GM23338 (cell line): ENCODE measurements around the gene MYO1E. TPM values are rescaled to one million over a fixed set of nuclear protein-coding genes. Genes with fewer than 3 reads are reported as not detected.

Experiments used
- ATAC-seq: fragments of 200-7000 bp; cut with Tn5 transposase; 3 replicates; pipeline ENCODE4 v1.9.1; 2020
- DNase-seq: peaks from one replicate; pipeline ENCODE4 v3.0.0-alpha.2; 2015; ENCODE audit warnings: low spot score
- H2AFZ ChIP-seq: fragments of 200-600 bp; sonication (generic); 2 replicates; pipeline ENCODE4 v1.8.0; 2016; ENCODE audit warnings: antibody characterized with exemption, mild to moderate bottlenecking, moderate library complexity
- H3F3A ChIP-seq: fragments of 200-600 bp; sonication (generic); replicated peaks from 2 replicates; pipeline ENCODE4 v1.8.0; 2017; ENCODE audit warnings: antibody characterized with exemption, mixed run types, low read depth
- H3K27ac ChIP-seq: fragments of 200-600 bp; sonication (generic); 2 replicates; pipeline ENCODE4 v1.6.1; 2016; ENCODE audit warnings: low read depth
- H3K27me3 ChIP-seq: fragments of 200-600 bp; sonication (generic); 2 replicates; pipeline ENCODE4 v1.8.0; 2016; ENCODE audit warnings: mild to moderate bottlenecking, mixed run types, moderate library complexity; ENCODE audit not compliant: insufficient read depth
- H3K36me3 ChIP-seq: fragments of 200-600 bp; sonication (generic); 2 replicates; pipeline ENCODE4 v1.8.0; 2016; ENCODE audit warnings: mild to moderate bottlenecking; ENCODE audit not compliant: insufficient read depth
- H3K4me1 ChIP-seq: fragments of 200-600 bp; sonication (generic); 2 replicates; pipeline ENCODE4 v1.8.0; 2016; ENCODE audit warnings: mild to moderate bottlenecking, moderate library complexity; ENCODE audit not compliant: insufficient read depth
- H3K4me2 ChIP-seq: fragments of 200-600 bp; sonication (generic); 2 replicates; pipeline ENCODE4 v1.7.1; 2017; ENCODE audit warnings: mixed run types
- H3K4me3 ChIP-seq: fragments of 200-600 bp; sonication (generic); 2 replicates; pipeline ENCODE4 v1.6.1; 2016; ENCODE audit warnings: mixed run types
- H3K79me2 ChIP-seq: fragments of 200-600 bp; sonication (generic); replicated peaks from 2 replicates; pipeline ENCODE4 v1.8.0; 2017; ENCODE audit warnings: mild to moderate bottlenecking; ENCODE audit not compliant: insufficient read depth
- H3K9me2 ChIP-seq: fragments of 200-600 bp; sonication (generic); 2 replicates; pipeline ENCODE4 v1.8.0; 2017; ENCODE audit not compliant: insufficient read depth
- H4K20me1 ChIP-seq: fragments of 200-600 bp; sonication (generic); replicated peaks from 2 replicates; pipeline ENCODE4 v1.8.0; 2017; ENCODE audit warnings: mild to moderate bottlenecking; ENCODE audit not compliant: insufficient read depth
- H3K27ac Mint-ChIP-seq: 2 replicates; pipeline ENCODE4 v1.8.0; 2020; ENCODE audit warnings: inconsistent platforms, mild to moderate bottlenecking, moderate library complexity, mixed read lengths
- H3K27me3 Mint-ChIP-seq: 3 replicates; pipeline ENCODE4 v1.8.0; 2022; ENCODE audit warnings: low read depth, mild to moderate bottlenecking, moderate library complexity, mixed read lengths, inconsistent platforms; ENCODE audit not compliant: insufficient read depth, poor library complexity
- H3K36me3 Mint-ChIP-seq: 3 replicates; pipeline ENCODE4 v1.8.0; 2021; ENCODE audit warnings: low read depth, mild to moderate bottlenecking, inconsistent platforms, moderate library complexity, mixed read lengths
- H3K4me1 Mint-ChIP-seq: 3 replicates; pipeline ENCODE4 v1.8.0; 2020; ENCODE audit warnings: mild to moderate bottlenecking, inconsistent platforms, mixed read lengths
- H3K4me3 Mint-ChIP-seq: 3 replicates; pipeline ENCODE4 v1.8.0; 2021; ENCODE audit warnings: moderate library complexity, mild to moderate bottlenecking, inconsistent platforms, mixed read lengths
- H3K9me3 Mint-ChIP-seq: 3 replicates; pipeline ENCODE4 v1.8.0; 2020; ENCODE audit warnings: moderate library complexity, mild to moderate bottlenecking, inconsistent platforms, mixed read lengths
- EZH2 ChIP-seq: fragments of 200-600 bp; sonication (generic); IDR thresholded peaks from one replicate; pipeline ENCODE4 v1.8.0; 2017; ENCODE audit warnings: antibody characterized with exemption, mild to moderate bottlenecking, low read depth; ENCODE audit not compliant: unreplicated experiment
- EZH2phosphoT487 ChIP-seq: fragments of 200-600 bp; sonication (generic); IDR thresholded peaks from one replicate; pipeline ENCODE4 v1.8.1; 2018; ENCODE audit warnings: antibody characterized with exemption; ENCODE audit not compliant: unreplicated experiment
- NANOG ChIP-seq: IDR thresholded peaks from 2 replicates; pipeline ENCODE4 v1.6.1; 2016; ENCODE audit warnings: antibody characterized with exemption, borderline replicate concordance
- POLR2AphosphoS5 ChIP-seq: IDR thresholded peaks from 2 replicates; pipeline ENCODE4 v1.6.1; 2016; ENCODE audit warnings: antibody characterized with exemption, low read depth
- ZNF114 ChIP-seq: fragments of 250-450 bp; sonication (Bioruptor Pico); IDR thresholded peaks from 2 replicates; pipeline ENCODE4 v1.5.0; 2020; ENCODE audit warnings: mild to moderate bottlenecking, moderate library complexity
- polyA plus RNA-seq: library from polyadenylated mRNA; unstranded; fragments of >200 nt; fragmentation: Nextera tagmentation; extraction: Ambion mirVana; gene quantifications from 2 replicates; pipeline ENCODE4 v1.2.1, GENCODE V29; 2016
- total RNA-seq: library from RNA; depleted of rRNA; stranded (reverse); fragments of >200 nt; shearing (Covaris generic); gene quantifications from 2 replicates; pipeline ENCODE4 v1.2.3, GENCODE V29; 2014
- TF ChIP-seq, protein P1 (sequence below): fragments of 250-450 bp; sonication (Bioruptor Pico); IDR thresholded peaks from 2 replicates; pipeline ENCODE4 v1.5.0; 2020; ENCODE audit warnings: mild to moderate bottlenecking, moderate library complexity
- TF ChIP-seq, protein P2 (sequence below), 2 experiments: fragments of 200-600 bp in 1 of 2; sonication (generic) in 1 of 2; conservative IDR thresholded peaks; 2 replicates each; pipeline versions ENCODE4 v1.5.1 to v1.6.1; 2016 to 2017; ENCODE audit warnings: antibody characterized with exemption in 2 of 2, low read depth in 2 of 2, mild to moderate bottlenecking in 2 of 2, moderate library complexity in 1 of 2
- TF ChIP-seq, protein P3 (sequence below): IDR thresholded peaks from one replicate; pipeline ENCODE4 v1.6.1; 2018; ENCODE audit warnings: antibody characterized with exemption; ENCODE audit not compliant: unreplicated experiment
- TF ChIP-seq, protein P4 (sequence below): IDR thresholded peaks from 2 replicates; pipeline ENCODE4 v1.6.1; 2016; ENCODE audit warnings: antibody characterized with exemption

Gene MYO1E
- total and polyA plus RNA-seq, 2 experiments from 2014 or later = 68.3 to 131 TPM

DNA sequence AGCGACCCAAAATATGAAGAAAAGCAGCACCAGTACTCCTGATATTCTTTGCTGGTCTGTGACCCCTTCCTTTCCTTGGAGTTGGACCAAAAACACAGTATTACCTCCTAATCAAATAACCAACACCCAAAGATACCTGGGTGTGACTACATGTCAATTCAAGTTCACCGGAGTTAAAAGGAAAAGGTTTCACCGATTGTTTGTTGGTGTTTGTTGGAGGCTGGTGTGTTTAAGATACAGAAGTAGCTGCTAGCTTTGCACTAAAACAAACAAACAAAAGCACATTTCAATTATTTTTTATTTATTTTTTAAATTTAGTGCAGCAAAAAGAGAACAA, 81.5 kb downstream of the MYO1E start (continued):
- TF ChIP-seq, protein P1, sequence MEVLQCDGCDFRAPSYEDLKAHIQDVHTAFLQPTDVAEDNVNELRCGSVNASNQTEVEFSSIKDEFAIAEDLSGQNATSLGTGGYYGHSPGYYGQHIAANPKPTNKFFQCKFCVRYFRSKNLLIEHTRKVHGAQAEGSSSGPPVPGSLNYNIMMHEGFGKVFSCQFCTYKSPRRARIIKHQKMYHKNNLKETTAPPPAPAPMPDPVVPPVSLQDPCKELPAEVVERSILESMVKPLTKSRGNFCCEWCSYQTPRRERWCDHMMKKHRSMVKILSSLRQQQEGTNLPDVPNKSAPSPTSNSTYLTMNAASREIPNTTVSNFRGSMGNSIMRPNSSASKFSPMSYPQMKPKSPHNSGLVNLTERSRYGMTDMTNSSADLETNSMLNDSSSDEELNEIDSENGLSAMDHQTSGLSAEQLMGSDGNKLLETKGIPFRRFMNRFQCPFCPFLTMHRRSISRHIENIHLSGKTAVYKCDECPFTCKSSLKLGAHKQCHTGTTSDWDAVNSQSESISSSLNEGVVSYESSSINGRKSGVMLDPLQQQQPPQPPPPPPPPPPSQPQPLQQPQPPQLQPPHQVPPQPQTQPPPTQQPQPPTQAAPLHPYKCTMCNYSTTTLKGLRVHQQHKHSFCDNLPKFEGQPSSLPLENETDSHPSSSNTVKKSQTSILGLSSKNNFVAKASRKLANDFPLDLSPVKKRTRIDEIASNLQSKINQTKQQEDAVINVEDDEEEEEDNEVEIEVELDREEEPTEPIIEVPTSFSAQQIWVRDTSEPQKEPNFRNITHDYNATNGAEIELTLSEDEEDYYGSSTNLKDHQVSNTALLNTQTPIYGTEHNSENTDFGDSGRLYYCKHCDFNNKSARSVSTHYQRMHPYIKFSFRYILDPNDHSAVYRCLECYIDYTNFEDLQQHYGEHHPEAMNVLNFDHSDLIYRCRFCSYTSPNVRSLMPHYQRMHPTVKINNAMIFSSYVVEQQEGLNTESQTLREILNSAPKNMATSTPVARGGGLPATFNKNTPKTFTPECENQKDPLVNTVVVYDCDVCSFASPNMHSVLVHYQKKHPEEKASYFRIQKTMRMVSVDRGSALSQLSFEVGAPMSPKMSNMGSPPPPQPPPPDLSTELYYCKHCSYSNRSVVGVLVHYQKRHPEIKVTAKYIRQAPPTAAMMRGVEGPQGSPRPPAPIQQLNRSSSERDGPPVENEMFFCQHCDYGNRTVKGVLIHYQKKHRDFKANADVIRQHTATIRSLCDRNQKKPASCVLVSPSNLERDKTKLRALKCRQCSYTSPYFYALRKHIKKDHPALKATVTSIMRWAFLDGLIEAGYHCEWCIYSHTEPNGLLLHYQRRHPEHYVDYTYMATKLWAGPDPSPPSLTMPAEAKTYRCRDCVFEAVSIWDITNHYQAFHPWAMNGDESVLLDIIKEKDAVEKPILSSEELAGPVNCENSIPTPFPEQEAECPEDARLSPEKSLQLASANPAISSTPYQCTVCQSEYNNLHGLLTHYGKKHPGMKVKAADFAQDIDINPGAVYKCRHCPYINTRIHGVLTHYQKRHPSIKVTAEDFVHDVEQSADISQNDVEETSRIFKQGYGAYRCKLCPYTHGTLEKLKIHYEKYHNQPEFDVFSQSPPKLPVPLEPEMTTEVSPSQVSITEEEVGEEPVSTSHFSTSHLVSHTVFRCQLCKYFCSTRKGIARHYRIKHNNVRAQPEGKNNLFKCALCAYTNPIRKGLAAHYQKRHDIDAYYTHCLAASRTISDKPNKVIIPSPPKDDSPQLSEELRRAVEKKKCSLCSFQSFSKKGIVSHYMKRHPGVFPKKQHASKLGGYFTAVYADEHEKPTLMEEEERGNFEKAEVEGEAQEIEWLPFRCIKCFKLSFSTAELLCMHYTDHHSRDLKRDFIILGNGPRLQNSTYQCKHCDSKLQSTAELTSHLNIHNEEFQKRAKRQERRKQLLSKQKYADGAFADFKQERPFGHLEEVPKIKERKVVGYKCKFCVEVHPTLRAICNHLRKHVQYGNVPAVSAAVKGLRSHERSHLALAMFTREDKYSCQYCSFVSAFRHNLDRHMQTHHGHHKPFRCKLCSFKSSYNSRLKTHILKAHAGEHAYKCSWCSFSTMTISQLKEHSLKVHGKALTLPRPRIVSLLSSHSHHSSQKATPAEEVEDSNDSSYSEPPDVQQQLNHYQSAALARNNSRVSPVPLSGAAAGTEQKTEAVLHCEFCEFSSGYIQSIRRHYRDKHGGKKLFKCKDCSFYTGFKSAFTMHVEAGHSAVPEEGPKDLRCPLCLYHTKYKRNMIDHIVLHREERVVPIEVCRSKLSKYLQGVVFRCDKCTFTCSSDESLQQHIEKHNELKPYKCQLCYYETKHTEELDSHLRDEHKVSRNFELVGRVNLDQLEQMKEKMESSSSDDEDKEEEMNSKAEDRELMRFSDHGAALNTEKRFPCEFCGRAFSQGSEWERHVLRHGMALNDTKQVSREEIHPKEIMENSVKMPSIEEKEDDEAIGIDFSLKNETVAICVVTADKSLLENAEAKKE = no peak
- no peak for TF ChIP-seq EZH2phosphoT487

- no peak overlapping the region for H2AFZ ChIP-seq
- H3K4me1 ChIP-seq = peaks cover 33% of the 10 kb centered on the region
- H3K79me2 ChIP-seq = peaks cover 73% of the 10 kb centered on the region
- DNase-seq = no peak
- H3K9me3 Mint-ChIP-seq = no peaks in the 10 kb centered on the region
- H3K4me1 Mint-ChIP-seq = peaks cover 42% of the 10 kb centered on the region
- H3K9me2 ChIP-seq = no peaks in the 10 kb centered on the region
- no peak overlapping the region for H3K4me2 ChIP-seq
- no peak; the same call in 2 of the 3 replicates for ATAC-seq
- no peak overlapping the region for H3K4me3 ChIP-seq
- no peaks in the 10 kb centered on the region for H3K36me3 Mint-ChIP-seq
- no peaks in the 10 kb centered on the region for H3K27me3 ChIP-seq
- H3K27ac Mint-ChIP-seq = no peak overlapping the region
- peaks cover 7% of the 10 kb centered on the region; the same call in 1 of the 2 replicates for H4K20me1 ChIP-seq
- TF ChIP-seq, protein P2, sequence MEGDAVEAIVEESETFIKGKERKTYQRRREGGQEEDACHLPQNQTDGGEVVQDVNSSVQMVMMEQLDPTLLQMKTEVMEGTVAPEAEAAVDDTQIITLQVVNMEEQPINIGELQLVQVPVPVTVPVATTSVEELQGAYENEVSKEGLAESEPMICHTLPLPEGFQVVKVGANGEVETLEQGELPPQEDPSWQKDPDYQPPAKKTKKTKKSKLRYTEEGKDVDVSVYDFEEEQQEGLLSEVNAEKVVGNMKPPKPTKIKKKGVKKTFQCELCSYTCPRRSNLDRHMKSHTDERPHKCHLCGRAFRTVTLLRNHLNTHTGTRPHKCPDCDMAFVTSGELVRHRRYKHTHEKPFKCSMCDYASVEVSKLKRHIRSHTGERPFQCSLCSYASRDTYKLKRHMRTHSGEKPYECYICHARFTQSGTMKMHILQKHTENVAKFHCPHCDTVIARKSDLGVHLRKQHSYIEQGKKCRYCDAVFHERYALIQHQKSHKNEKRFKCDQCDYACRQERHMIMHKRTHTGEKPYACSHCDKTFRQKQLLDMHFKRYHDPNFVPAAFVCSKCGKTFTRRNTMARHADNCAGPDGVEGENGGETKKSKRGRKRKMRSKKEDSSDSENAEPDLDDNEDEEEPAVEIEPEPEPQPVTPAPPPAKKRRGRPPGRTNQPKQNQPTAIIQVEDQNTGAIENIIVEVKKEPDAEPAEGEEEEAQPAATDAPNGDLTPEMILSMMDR (conservative IDR thresholded peaks at IDR 0.05; ENCODE audit: low read depth in 2 of 2) = no peak
- TF ChIP-seq EZH2 (no peak), POLR2AphosphoS5 (no peak), NANOG (no peak), ZNF114 (CRISPR knock-in tag) (no peak)
- TF ChIP-seq, protein P3, sequence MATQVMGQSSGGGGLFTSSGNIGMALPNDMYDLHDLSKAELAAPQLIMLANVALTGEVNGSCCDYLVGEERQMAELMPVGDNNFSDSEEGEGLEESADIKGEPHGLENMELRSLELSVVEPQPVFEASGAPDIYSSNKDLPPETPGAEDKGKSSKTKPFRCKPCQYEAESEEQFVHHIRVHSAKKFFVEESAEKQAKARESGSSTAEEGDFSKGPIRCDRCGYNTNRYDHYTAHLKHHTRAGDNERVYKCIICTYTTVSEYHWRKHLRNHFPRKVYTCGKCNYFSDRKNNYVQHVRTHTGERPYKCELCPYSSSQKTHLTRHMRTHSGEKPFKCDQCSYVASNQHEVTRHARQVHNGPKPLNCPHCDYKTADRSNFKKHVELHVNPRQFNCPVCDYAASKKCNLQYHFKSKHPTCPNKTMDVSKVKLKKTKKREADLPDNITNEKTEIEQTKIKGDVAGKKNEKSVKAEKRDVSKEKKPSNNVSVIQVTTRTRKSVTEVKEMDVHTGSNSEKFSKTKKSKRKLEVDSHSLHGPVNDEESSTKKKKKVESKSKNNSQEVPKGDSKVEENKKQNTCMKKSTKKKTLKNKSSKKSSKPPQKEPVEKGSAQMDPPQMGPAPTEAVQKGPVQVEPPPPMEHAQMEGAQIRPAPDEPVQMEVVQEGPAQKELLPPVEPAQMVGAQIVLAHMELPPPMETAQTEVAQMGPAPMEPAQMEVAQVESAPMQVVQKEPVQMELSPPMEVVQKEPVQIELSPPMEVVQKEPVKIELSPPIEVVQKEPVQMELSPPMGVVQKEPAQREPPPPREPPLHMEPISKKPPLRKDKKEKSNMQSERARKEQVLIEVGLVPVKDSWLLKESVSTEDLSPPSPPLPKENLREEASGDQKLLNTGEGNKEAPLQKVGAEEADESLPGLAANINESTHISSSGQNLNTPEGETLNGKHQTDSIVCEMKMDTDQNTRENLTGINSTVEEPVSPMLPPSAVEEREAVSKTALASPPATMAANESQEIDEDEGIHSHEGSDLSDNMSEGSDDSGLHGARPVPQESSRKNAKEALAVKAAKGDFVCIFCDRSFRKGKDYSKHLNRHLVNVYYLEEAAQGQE = no peak
- TF ChIP-seq, protein P4, sequence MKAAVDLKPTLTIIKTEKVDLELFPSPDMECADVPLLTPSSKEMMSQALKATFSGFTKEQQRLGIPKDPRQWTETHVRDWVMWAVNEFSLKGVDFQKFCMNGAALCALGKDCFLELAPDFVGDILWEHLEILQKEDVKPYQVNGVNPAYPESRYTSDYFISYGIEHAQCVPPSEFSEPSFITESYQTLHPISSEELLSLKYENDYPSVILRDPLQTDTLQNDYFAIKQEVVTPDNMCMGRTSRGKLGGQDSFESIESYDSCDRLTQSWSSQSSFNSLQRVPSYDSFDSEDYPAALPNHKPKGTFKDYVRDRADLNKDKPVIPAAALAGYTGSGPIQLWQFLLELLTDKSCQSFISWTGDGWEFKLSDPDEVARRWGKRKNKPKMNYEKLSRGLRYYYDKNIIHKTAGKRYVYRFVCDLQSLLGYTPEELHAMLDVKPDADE = no peak
- peak overlapping the region; percentile 82 for H3K27ac ChIP-seq
- no peaks in the 10 kb centered on the region for H3K27me3 Mint-ChIP-seq
- H3F3A ChIP-seq = no peaks in the 10 kb centered on the region
- H3K36me3 ChIP-seq = no peaks in the 10 kb centered on the region
- H3K4me3 Mint-ChIP-seq = no peak overlapping the region
These were observed 82.1 kb downstream of the MYO1E start for GRCh38 chr15:59290295-59291212.
